Measurements from ENCODE around the gene DOHH. TPM values are rescaled to one million over a fixed set of nuclear protein-coding genes. Genes with fewer than 3 reads are reported as not detected.
A peak's percentile ranks its signal among the peaks of the same experiment; 100 is the strongest.

Gene DOHH, protein sequence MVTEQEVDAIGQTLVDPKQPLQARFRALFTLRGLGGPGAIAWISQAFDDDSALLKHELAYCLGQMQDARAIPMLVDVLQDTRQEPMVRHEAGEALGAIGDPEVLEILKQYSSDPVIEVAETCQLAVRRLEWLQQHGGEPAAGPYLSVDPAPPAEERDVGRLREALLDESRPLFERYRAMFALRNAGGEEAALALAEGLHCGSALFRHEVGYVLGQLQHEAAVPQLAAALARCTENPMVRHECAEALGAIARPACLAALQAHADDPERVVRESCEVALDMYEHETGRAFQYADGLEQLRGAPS
- total RNA-seq (2014; rRNA removed; shearing (Covaris generic)): 13.0 and 13.7 TPM in 2 replicates
- 30.3 and 32.3 TPM in 2 replicates for polyA plus RNA-seq (2014; cell fraction: nucleus; rRNA removed)

DNA sequence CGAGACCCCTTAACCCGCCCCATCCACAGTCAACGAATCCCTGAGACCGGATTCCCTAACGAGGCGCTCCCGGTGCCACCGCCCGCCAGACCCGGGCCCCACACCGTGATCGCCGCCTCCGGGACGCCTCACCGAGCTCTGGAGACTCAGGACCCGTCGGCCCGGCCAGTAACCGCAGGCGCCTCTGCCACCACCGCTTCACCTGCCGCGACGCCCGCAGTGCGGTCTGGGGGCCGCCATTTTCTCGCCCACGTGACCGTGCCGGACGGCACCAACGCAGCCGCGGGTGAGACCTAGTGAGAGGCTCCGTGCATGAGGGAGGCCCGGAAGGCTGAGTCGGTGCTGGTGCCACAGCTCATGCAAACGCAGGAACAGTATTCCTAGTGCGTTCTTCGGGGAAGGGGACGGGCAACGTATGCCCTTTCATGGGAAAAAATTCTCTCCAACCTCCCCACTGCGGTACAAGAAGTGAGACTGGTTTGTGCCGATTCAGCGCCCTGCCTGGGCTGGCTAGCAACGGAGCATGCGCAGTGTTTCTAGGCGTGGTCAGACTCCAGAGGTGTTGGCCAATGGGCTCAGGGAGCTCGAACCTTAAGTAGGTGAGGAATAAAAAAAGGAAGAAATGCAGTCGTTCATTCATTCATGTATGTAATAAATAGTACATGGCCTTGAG is at the start of gene DOHH:
Gene DOHH, minus strand, starts transcription at position 246 of the 673 bp plus-strand sequence. CDS start 3,860 bp downstream, outside the sequence.
- DNase-seq (ENCODE audit: extremely low read depth, low read depth): peak; percentile 93

DNA sequence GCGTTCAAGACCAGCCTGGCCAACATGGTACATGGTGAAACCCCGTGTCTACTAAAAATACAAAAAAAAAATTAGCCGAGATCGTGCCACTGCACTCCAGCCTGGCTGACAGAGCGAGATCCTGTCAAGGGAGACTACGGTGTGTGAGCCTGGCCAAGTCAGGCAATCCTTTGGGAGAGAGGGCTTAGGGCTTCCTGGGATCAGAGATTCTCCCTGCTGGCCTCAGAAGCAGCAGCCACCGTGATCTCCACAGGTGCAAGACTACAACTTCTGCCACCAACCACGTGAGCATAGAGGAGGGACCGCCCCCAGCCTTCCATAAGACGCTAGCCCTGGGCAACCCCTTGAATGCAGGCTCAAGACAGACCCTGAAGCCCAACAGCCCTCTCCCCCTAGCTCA is 49.3 kb upstream of the DOHH start:
- no peak for DNase-seq (ENCODE audit: extremely low read depth, low read depth)

DNA sequence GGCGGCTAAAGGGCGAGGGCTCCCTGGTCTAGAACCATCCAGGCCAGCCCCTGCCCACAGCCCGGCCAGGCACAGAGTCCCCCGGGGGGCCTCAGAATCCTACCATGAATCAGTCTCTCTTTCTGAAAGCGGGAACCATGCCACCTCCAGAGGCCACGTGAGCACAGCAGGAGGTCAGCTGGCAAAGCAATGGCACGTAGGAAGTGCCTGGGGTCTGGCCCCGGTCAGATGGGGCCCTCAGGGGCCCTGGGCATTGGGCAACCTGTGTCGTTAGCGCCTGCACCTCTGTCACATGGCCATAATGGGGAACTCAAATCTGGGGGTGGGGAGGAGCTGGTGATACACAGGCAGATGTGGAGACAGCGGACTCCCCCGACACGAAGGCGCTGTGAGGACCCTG is 48.1 kb upstream of the DOHH start:
- no peak for DNase-seq (ENCODE audit: extremely low read depth, low read depth)

DNA sequence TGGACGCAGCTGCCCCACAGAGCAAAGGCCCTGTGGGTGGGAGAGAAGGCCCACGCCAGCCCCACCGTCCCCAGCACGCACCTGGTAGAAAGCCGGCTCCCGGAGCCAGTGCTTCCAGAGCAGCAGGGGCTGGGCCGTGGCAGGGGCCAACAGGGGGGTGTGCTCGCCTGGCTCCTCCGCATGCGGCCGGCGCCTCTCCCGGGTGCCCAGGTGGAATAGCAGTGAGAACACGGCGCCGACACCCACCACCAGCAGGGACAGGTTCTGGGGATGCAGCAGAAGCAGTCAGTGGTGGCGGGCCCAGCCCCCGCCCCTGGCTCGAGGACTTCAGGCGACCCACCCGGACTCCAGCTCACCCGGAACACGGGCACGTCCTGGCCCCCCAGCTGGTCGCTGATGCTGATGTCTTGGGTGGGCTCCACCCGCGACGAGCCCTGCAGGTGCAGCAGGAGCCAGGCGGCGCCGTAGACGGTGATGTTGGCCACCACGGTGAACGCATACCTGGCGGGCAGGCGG is 47.4 kb upstream of the DOHH start:
- no peak for DNase-seq (ENCODE audit: extremely low read depth, low read depth)

DNA sequence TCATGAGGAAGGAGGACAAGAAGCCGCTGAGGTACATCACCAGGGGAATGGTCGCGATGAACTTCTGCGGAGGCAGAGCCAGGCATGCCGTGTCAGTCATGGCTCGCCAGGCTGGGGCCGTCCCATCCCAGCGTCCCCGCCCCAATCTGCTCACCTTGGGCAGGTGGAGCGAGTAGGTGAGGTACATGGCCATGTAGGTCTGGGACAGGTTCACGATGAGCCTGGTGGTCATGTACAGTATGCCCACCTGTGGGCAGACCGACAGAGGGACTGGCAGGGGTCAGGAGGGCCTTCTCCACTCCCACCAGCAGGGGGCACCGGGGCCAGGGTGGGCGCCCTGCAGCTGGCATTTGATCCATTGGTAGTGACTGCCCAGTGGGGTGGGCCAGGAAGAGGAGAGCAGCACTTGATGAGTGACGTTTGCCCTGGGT is 46.8 kb upstream of the DOHH start:
- no peak for DNase-seq (ENCODE audit: extremely low read depth, low read depth)

DNA sequence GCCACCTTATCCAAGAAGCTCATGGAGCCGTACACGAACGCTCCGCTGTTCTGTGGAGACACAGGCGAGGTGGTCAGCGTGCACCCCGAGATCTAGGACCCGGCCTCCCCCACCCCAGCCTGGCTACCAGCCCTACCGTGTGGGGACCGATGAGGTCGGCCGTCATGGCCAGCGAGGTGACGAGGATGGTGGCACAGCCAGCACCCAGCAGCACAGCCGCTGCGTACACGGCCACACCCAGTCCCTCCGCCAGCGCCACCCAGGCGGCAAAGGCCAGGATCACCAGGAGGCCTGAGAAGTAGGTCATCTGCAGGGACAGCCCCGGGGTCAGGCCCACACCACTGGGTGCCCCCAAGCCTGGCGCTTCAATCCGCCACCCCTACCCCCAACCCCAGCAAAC is 45.6 kb upstream of the DOHH start:
- DNase-seq (ENCODE audit: extremely low read depth, low read depth): no peak

DNA sequence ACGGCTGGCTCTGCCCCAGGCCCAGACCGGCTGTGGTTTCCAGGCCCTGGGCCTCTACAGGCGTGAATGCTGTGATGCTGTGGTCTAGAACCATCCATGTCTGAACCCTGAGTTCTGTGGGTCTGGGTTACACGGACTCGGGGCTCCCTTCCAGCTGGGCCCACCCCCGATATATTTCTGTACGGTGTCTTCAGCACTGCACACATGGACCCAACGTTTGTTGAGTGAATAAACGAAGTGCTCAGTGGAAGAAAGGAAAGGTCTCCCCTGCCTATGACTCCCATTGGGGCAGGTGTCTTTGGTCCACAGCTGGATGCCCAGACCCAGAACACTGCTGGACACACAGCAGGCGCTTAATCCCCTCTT is 45.2 kb upstream of the DOHH start:
- DNase-seq (ENCODE audit: extremely low read depth, low read depth): no peak

DNA sequence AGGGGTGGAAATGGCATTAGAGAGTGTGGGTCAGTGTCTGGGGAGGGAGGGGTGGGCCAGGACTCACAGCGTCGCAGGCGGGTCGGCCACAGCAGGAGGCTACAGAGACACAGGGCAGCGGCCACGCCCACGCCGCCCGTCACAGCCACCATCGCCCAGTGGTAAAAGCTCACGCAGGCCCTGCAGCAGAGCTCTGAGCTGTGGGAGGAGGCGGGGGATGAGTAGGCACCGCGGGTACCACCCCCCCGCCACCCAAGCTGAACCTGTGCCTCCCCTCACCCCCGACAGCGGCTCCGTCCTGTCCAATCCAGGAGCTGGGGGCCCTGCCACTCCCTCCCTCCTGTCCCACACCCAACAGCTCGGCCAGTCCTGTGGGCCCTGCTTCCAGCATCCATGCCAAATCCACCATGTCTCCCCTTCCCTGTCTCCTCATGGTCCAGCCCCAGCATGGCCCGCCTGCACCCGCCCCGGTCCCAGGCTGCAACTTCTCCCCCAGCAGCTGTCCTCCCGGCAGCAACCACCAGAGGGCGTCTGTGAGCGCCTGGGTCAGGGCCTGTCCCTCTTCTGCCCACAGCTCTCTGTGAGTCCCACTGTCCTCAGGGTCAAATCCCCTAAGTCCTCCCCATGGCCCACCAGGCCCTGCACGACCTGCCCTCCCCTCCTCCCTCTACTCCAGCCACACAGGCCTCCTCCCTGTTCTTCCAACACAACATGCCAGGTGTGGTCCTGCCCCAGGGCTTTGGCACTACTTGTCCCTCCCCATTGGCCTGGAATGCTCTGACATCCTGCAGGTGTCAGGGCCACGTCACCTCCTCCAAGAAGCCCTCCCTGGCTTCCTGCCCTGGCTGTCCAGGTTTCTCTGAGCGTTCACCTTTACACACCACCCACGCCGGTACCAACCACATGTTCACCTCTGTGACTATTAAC is 44.5 kb upstream of the DOHH start:
- peak; percentile 48 for DNase-seq (ENCODE audit: extremely low read depth, low read depth)

DNA sequence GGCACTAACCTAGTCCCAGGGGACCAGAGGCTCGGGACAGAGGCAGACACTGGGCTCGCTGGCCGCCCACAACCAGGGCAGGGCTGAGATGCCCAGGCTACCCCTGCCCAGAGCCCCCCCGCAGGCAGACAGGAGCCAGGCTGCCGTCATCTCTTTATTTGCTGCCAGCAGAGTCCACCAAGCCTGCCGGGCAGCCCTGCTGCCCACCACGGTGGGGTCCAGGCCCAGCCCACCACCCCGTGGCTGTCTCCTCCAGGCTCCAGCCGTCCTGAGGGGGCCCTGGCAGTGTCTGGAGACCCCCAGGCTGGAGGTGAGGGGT is 43.5 kb upstream of the DOHH start:
- DNase-seq (ENCODE audit: extremely low read depth, low read depth): no peak

DNA sequence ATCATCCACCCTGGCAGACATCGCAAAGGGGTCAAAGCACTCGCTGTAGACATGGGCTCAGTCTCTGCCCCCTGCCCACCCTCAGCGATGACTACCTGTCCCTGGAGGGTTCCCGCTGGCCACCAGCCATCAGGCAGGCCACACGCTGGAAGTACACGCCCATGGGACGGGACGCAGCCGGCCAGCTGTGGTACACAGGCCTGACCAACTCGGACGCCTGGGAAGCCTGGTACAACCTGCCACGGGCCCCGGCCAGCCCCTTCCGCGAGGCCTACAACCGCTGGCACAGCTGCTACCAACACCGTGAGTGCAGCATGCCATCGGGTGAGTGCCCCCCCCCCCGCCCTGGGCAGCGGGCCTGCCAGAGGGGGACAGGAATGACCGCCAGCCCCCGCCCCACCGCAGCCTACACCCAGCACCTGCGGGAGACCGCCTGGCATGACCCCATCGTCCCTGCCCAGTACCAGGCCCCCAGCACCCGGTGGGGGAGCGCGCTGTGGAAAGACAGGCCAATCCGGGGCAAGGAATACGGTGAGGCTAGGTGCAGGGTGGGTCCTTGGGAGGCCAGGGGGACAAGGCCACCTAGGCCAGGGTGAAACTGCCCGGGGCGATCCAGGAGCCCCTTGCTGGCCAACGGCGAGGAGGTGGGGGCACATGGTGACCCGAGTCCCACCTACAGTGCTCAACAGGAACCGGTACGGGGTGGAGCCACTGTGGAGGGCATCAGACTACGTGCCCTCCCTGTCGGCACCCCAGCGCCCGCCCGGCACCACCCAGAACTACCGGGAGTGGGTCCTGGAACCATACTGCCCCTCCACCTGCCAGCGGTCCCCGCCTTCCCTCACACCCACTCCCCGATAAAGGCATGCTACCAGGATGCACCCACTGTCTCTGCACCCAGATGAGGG is 42.9 kb upstream of the DOHH start:
- DNase-seq (ENCODE audit: extremely low read depth, low read depth): no peak

DNA sequence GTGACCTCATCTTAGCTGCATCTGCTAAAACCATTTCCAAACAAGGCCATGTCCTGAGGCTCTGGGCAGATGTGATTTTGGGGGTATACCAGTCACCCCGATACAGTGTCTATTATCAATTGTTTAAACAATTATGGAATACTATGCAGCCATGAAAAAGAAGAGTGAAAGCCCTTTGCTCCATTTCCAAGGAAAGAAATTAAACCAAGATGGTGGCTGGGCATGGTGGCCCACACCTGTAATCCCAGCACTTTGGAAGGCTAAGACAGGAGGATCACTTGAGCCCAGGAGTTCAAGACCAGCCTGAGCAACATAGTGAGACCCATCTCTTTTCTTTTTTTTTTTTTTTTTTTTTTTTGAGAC is 39.3 kb upstream of the DOHH start:
- DNase-seq (ENCODE audit: extremely low read depth, low read depth): no peak

DNA sequence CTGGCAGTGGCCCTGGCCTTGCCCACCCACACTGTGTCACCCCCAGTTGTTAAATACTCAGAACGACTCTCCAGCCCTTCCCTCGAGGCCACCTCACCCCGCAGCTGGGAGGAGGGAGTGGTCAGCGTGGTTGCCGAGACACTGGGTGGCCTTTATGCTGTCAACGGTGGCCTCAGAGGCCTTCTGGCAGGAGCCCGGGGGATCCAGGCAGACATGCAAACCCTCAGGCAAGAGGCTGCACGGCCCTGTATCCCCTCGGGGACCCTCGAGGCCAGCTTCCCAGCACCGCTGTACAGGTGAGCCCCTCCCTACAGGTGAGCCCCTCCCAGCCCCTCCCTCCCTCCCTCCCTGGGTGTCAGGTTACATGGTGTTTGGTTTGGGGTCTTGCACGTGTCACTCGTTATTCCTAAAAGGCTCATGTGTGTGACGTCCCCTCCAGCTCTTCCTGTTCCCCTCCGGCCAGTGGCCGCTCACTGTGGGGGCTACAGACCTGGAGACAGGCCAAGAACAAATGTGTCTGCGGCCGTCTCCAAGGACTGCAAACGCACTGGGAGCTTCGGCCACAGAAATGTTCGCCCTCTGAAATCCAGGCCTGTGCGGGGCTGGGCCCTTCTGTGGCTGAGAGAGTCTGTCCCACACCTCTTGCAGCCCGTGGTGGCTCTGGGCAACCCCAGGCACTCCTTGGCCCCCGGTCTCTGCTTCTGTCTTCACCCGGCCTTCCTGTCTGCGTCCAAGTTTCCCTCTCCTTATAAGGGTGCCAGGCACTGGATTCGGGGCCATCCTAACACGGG is 38.7 kb upstream of the DOHH start, which contains the start of gene TEKTIP1:
Gene TEKTIP1, plus strand, starts transcription at position 210 of the 791 bp plus-strand sequence. Its CDS starts 4 bp downstream, at position 214.
- DNase-seq (ENCODE audit: extremely low read depth, low read depth): no peak

DNA sequence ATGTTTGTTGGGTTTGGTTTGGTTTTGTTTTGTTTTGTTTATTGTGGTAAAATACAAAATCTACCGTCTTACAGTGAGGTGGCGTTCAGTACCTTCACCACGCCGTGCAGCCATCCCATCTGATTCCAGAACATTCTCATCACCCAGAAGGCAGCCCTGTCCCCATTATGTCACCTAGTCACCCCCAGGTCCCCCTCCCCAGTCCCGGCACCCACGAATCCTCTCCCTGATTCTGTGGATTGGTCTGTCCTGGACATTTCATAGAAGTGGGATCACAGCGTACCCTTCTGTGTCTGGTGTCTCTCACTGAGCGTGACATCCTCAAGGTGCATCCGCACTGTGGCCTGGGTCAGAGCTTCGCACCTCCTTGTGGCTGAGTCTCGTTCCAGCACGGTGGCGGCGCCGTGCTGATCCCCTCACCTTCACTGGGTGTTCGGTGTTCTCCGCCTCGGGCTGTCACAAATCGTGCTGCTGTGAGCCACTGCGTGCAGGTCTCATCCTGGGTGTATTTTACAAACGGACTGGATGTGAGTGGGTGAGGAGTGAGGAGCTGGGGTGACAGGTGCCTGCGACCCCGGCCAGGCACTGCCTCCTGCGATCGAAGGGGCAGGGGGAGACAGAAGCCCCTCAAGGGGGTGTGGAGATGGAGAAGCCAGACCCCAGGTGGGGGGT is 37.9 kb upstream of the DOHH start:
- no peak for DNase-seq (ENCODE audit: extremely low read depth, low read depth)

DNA sequence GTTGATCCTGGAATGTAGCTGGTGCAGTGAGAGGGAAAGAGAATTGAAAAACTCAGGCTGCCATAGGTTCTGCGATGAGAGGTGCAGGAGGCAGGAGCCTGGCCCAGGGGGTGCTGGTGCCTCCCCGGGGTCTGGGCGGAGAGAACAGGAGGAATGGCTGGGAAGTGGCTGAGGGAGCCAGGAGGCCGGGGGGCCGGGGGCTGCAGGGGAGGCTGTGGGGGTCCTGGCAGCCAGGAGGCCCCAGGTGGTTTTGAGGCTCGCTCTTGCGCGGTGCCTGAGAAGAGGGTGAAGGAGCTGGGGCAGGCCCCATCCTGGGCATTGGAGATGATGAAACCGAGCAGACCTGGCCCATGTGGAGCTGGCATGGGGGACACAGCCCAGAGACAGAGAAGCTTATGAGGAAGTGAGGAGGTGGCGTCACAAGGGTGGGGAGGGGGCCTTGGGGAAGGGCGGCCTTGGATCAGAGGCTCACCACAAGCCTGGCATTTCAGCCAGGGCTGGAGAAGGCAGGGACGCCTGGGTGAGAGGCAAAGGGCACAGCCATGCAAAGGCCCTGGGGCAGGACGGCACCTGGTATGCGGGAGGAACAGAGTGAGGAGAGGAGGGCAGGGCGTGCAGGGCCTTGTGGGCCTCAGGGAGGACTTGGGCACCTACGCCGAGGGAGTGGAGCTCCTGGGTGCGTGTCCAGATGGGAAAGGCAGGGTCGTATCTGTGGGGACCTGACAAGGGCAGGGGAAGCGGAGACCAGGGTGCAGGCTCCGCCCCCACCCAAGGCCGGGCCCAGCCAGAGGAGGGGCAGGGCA is 37.2 kb upstream of the DOHH start:
- no peak for DNase-seq (ENCODE audit: extremely low read depth, low read depth)

DNA sequence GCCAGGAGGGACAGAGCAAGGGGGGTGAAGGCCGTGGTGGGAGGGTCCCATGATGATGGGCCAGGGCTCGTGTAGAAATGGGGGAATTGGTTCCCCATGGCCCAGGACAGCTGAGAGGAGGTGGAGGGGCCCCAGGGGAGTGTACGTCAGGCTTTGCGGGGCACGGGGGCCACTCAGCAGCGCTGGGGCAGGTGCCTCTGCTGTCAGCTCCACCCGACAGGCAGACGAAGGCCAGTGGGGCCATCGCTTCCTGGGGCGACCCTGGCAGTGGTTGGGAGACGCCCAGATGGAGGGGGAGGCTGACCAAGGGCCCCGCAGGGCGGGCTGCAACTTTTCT is 36.6 kb upstream of the DOHH start:
- DNase-seq (ENCODE audit: extremely low read depth, low read depth): no peak

DNA sequence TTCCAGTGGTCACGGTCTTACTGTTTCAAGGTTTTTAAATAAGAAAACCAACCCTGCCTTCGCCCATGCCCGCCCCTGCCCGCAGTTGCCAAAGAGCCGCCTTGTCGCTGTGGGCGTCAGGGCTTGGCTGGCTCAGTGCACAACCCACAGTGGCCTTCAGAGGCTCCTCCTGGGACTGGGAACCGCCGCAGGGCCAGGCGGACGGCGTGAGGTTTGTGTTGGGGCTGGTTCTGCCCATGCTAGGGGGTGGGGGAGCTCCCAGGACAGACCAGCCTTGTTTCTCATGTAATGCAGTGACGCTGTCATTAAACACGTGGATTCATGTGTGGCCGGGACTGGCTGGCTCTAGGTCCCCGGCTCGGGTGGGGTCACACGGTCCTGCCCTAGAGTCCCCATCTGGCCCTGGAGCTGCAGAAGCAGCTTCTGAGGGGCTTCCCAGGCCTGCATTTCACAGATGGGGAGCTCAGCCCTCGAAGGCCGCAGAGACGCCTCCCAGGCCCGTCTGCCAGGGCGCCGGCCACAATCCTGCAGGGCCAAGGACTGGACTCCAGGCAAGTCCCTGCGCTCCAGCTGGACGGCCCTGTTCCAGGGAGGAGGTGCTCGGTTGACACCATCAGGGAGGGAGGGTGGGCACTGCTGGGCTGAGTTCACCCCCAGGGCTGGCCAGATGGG is 36.1 kb upstream of the DOHH start:
- DNase-seq (ENCODE audit: extremely low read depth, low read depth): no peak

DNA sequence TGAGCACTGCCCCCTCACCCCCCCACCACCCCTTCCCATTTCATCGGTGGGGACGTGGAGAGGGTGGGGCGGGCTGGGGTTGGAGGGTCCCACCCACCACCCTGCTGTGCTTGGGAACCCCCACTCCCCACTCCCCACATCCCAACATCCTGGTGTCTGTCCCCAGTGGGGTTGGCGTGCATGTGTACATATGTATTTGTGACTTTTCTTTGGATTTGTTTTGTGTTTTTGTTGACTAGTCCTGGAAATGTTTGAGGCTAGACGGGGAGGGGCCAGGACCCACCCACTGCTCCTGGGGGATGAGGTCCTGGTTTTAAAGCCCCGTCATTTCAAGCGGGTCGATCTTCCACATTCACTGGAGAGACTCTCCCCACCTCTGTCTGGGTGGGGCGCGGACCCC is 35.5 kb upstream of the DOHH start:
- no peak for DNase-seq (ENCODE audit: extremely low read depth, low read depth)

All from NCI-H460 (cell line).